Right lobe of liver (tissue), 4 donors: ENCODE results near the gene ADGRV1.

ENCODE experiments used
- POLR2A ChIP-seq: fragments of 450-650 bp; IDR thresholded peaks from one replicate; pipeline ENCODE4 v1.6.1; 2017; ENCODE audit warnings: antibody characterized with exemption, mild to moderate bottlenecking
- TF ChIP-seq, protein P1 (sequence below), 4 donors: fragments of 200-600 bp in 3 of 4; fragments of 450-650 bp in 1 of 4; IDR thresholded peaks; one replicate each; pipeline versions ENCODE4 v1.5.1 to v1.8.0; 2016 to 2022; ENCODE audit warnings: antibody characterized with exemption in 4 of 4, mild to moderate bottlenecking in 2 of 4
- donor health status: DM: no; HTN: no; CAD: no.
- donor health status: DM: no; HTN: no; CAD: no.
- donor health status: DM: no; HTN: yes; CAD: no.

DNA sequence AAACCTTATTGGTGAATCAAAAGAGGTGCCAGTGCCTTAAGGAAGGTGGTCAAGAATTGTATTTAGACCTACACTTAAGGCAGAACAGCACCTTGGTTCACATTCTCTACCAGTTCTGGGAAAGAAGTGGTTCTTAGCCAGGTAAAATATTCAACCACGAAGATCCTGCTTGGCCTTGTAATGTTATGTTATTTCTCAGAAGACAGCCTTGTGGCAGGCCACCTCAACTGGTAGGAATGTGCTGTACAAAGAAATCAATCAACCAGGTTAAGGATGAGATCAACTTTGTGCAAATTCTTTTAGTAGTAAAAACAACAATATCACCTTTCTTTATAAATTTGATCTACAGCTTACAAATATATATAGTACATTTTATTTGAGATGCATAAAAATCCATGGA, 577.7 kb downstream of the ADGRV1 start:
- TF ChIP-seq, protein P1, sequence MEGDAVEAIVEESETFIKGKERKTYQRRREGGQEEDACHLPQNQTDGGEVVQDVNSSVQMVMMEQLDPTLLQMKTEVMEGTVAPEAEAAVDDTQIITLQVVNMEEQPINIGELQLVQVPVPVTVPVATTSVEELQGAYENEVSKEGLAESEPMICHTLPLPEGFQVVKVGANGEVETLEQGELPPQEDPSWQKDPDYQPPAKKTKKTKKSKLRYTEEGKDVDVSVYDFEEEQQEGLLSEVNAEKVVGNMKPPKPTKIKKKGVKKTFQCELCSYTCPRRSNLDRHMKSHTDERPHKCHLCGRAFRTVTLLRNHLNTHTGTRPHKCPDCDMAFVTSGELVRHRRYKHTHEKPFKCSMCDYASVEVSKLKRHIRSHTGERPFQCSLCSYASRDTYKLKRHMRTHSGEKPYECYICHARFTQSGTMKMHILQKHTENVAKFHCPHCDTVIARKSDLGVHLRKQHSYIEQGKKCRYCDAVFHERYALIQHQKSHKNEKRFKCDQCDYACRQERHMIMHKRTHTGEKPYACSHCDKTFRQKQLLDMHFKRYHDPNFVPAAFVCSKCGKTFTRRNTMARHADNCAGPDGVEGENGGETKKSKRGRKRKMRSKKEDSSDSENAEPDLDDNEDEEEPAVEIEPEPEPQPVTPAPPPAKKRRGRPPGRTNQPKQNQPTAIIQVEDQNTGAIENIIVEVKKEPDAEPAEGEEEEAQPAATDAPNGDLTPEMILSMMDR (IDR thresholded peaks at IDR 0.05), result no peak
- no peak for TF ChIP-seq POLR2A
